GM18909 (cell line): ENCODE data around the gene RCC2.
"Not testable (repeated sequence)": the region's sequence is repeated elsewhere in the genome, so short reads cannot be mapped to it uniquely, and the experiment has no call there.

Experiments
- ATAC-seq: cut with Tn5 transposase; IDR thresholded peaks from one replicate; pipeline ENCODE4 v1.9.1; 2021; ENCODE audit warnings: mild to moderate bottlenecking; ENCODE audit not compliant: unreplicated experiment, poor library complexity

Gene RCC2

GRCh38 chr1:17423781-17424245 lies 15.7 kb downstream of the RCC2 start:
- ATAC-seq = no peak

- ATAC-seq = no peak
Measured at GRCh38 chr1:17422461-17422860, 17.0 kb downstream of the RCC2 start.

GRCh38 chr1:17420391-17420918 lies 19.0 kb downstream of the RCC2 start:
- ATAC-seq = no peak

- no peak for ATAC-seq
Measured at GRCh38 chr1:17419626-17420328, 19.7 kb downstream of the RCC2 start.

- no peak for ATAC-seq
Measured at GRCh38 chr1:17416389-17416788, 23.1 kb downstream of the RCC2 start.

GRCh38 chr1:17414022-17414421 lies 25.5 kb downstream of the RCC2 start:
- no peak for ATAC-seq

- ATAC-seq = no peak
Measured at GRCh38 chr1:17412093-17412870, 27.2 kb downstream of the RCC2 start.

GRCh38 chr1:17409391-17409811 lies 30.1 kb downstream of the RCC2 start:
- ATAC-seq = no peak

- not testable (repeated sequence) for ATAC-seq
Measured at GRCh38 chr1:17407786-17408514, 31.5 kb downstream of the RCC2 start.

GRCh38 chr1:17406760-17407475 lies 32.6 kb downstream of the RCC2 start:
- ATAC-seq = not testable (repeated sequence)

GRCh38 chr1:17405898-17406759 lies 33.3 kb downstream of the RCC2 start:
- ATAC-seq = peak; percentile 46

GRCh38 chr1:17404820-17405219 lies 34.7 kb downstream of the RCC2 start:
- no peak for ATAC-seq

- no peak for ATAC-seq
Measured at GRCh38 chr1:17404034-17404684, 35.3 kb downstream of the RCC2 start.

GRCh38 chr1:17403081-17403480 lies 36.4 kb downstream of the RCC2 start:
- ATAC-seq = no peak

- no peak for ATAC-seq
Measured at GRCh38 chr1:17401841-17402240, 37.6 kb downstream of the RCC2 start.

GRCh38 chr1:17400725-17401341 lies 38.6 kb downstream of the RCC2 start:
- no peak for ATAC-seq

- no peak for ATAC-seq
Measured at GRCh38 chr1:17397910-17398695, 41.4 kb downstream of the RCC2 start.
